ENCODE data around the gene PTPRD.
"Not testable (repeated sequence)": the region's sequence is repeated elsewhere in the genome, so short reads cannot be mapped to it uniquely, and the experiment has no call there.

GRCh38 chr9:9441874-9442273 lies 1170.9 kb downstream of the PTPRD start:
- not testable (repeated sequence) for TF ChIP-seq CTCF (IDR thresholded peaks at IDR 0.05; ENCODE audit: low read depth, low read length, poor library complexity, severe bottlenecking); EZH2phosphoT487 (IDR thresholded peaks at IDR 0.05; ENCODE audit: borderline replicate concordance, low read length)

Measured in DOHH2 (cell line).